K562 (cell line): ENCODE measurements around the gene VAMP8. TPM values are rescaled to one million over a fixed set of nuclear protein-coding genes. Genes with fewer than 3 reads are reported as not detected.

Experiments
- CXXC5 ChIP-seq: fragments of 250-450 bp; sonication (Bioruptor Pico); IDR thresholded peaks from 2 replicates; pipeline ENCODE4 v1.8.0; 2022; ENCODE audit warnings: inconsistent platforms, mild to moderate bottlenecking, moderate library complexity
- OTX1 ChIP-seq: fragments of 450-650 bp; formaldehyde crosslinking; IDR thresholded peaks from 2 replicates; pipeline ENCODE4 v1.4.0; 2022; ENCODE audit warnings: mild to moderate bottlenecking
- SETDB1 ChIP-seq: IDR thresholded peaks from one replicate; pipeline ENCODE4 v1.6.1; 2012; ENCODE audit warnings: low read length, control low read depth, inconsistent platforms
- SUPT5H ChIP-seq: fragments of 450-650 bp; IDR thresholded peaks from 2 replicates; pipeline ENCODE4 v1.6.1; 2016
- ZNF561 ChIP-seq: fragments of 450-650 bp; formaldehyde crosslinking; conservative IDR thresholded peaks from 2 replicates; pipeline ENCODE4 v1.4.0; 2020; ENCODE audit warnings: mild to moderate bottlenecking, moderate library complexity
- ZZZ3 ChIP-seq: fragments of 450-650 bp; IDR thresholded peaks from 2 replicates; pipeline ENCODE4 v1.6.1; 2016; ENCODE audit warnings: antibody characterized with exemption, mild to moderate bottlenecking, moderate library complexity
- polyA plus RNA-seq, 8 experiments: library from polyadenylated mRNA; depleted of rRNA in 4 of 8; stranded (reverse) in 5 of 8; unstranded in 3 of 8; fragments of >200 nt; fragmentation: Nextera tagmentation in 2 of 8; fragmentation: Illumina TruSeq in 1 of 8; extraction: Ambion mirVana in 2 of 8; extraction: Trizol in 1 of 8; gene quantifications; 2 replicates each; pipeline versions ENCODE4 v1.2.1 to v1.2.3, GENCODE V29; 2011 to 2014; ENCODE audit warnings: inconsistent platforms in 1 of 8, missing spikeins in 1 of 8
- total RNA-seq, 7 experiments: library from RNA; depleted of rRNA in 6 of 7; stranded (reverse); fragments of >200 nt in 6 of 7; fragmentation: Illumina TruSeq in 2 of 7; extraction: Trizol in 2 of 7; gene quantifications; 2 replicates each; pipeline versions ENCODE4 v1.2.1 to v1.2.3, GENCODE V29; 2011 to 2021; ENCODE audit warnings: low replicate concordance in 1 of 7
- TF ChIP-seq, protein P1 (sequence below): fragments of 450-650 bp; IDR thresholded peaks from 2 replicates; pipeline ENCODE4 v1.6.1; 2017; ENCODE audit warnings: antibody characterized with exemption, mild to moderate bottlenecking
- TF ChIP-seq, protein P2 (sequence below): fragments of 250-450 bp; sonication (Bioruptor Pico); IDR thresholded peaks from 2 replicates; pipeline ENCODE4 v1.4.0; 2020; ENCODE audit warnings: mild to moderate bottlenecking, moderate library complexity
- TF ChIP-seq, protein P3 (sequence below): sonication (generic); formaldehyde crosslinking; IDR thresholded peaks from 2 replicates; pipeline ENCODE4 v1.8.1; 2022; ENCODE audit warnings: missing genetic modification reagents
- TF ChIP-seq, protein P4 (sequence below): fragments of 250-450 bp; sonication (Bioruptor Pico); IDR thresholded peaks from 2 replicates; pipeline ENCODE4 v1.4.0; 2020
- TF ChIP-seq, protein P5 (sequence below): fragments of 450-650 bp; IDR thresholded peaks from 2 replicates; pipeline ENCODE4 v1.6.1; 2016; ENCODE audit warnings: borderline replicate concordance
- TF ChIP-seq, protein P6 (sequence below): sonication (generic); formaldehyde crosslinking; IDR thresholded peaks from 2 replicates; pipeline ENCODE4 v1.8.1; 2023; ENCODE audit warnings: mild to moderate bottlenecking, missing genetic modification reagents
- TF ChIP-seq, protein P7 (sequence below): fragments of 250-450 bp; sonication (Bioruptor Pico); IDR thresholded peaks from 2 replicates; pipeline ENCODE4 v1.8.0; 2021; ENCODE audit warnings: borderline replicate concordance, mild to moderate bottlenecking, moderate library complexity; ENCODE audit not compliant: poor library complexity, severe bottlenecking

The VAMP8 gene
- total and polyA plus RNA-seq, 9 of the 15 experiments (the other 6 are each of a cell fraction or from before 2014, with no cell fraction given): 107 to 571 (median 248) TPM

DNA sequence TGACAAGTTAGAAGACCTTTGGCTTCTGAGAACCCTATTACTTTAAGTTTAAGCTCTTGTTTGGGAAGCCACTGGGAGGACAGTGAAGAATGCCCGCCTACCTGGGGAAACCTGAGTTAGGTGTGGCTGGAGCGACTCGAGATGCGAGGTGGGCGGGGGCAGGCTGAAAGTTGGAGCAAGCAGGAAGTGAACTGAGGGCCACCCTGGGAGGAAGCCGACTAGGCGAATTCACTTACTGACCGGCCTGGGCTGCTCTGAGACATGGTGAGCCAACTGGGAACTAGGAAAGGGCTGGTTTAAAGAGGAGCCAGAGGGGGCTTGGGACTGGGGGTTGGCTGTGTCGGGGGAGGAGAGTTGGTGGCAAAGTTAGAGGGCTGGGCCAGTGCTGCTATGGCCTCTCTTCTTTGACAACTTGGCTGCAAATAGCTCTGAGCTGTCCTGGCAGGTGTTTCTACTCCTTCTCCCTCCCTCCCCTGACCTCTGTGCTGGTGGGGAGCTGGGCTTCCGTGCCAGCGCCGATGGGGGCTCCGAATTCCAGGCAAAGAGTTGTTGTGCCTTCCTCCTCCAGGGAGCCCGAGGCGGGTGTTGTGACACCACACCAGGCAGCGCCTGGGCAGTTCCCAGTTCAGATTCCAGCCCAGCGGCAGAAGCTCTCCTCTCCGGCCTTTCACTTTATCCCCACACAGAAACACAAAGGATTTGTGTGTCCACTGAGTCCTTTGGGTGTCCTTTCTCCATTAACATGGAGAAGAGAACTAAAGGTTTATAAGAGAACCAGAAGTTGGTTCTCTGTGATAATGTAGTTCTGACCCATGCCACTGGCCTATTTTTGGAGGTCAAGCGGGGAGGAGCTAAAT, at the start of gene VAMP8 (continued):
- TF ChIP-seq SETDB1 (no peak), ZZZ3 (no peak), OTX1 (CRISPR knock-in tag) (no peak), CXXC5 (CRISPR knock-in tag) (no peak), SUPT5H (peak; percentile 75), ZNF561 (no peak)
- TF ChIP-seq, protein P1, sequence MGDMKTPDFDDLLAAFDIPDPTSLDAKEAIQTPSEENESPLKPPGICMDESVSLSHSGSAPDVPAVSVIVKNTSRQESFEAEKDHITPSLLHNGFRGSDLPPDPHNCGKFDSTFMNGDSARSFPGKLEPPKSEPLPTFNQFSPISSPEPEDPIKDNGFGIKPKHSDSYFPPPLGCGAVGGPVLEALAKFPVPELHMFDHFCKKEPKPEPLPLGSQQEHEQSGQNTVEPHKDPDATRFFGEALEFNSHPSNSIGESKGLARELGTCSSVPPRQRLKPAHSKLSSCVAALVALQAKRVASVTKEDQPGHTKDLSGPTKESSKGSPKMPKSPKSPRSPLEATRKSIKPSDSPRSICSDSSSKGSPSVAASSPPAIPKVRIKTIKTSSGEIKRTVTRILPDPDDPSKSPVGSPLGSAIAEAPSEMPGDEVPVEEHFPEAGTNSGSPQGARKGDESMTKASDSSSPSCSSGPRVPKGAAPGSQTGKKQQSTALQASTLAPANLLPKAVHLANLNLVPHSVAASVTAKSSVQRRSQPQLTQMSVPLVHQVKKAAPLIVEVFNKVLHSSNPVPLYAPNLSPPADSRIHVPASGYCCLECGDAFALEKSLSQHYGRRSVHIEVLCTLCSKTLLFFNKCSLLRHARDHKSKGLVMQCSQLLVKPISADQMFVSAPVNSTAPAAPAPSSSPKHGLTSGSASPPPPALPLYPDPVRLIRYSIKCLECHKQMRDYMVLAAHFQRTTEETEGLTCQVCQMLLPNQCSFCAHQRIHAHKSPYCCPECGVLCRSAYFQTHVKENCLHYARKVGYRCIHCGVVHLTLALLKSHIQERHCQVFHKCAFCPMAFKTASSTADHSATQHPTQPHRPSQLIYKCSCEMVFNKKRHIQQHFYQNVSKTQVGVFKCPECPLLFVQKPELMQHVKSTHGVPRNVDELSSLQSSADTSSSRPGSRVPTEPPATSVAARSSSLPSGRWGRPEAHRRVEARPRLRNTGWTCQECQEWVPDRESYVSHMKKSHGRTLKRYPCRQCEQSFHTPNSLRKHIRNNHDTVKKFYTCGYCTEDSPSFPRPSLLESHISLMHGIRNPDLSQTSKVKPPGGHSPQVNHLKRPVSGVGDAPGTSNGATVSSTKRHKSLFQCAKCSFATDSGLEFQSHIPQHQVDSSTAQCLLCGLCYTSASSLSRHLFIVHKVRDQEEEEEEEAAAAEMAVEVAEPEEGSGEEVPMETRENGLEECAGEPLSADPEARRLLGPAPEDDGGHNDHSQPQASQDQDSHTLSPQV: no peak
- TF ChIP-seq, protein P2, sequence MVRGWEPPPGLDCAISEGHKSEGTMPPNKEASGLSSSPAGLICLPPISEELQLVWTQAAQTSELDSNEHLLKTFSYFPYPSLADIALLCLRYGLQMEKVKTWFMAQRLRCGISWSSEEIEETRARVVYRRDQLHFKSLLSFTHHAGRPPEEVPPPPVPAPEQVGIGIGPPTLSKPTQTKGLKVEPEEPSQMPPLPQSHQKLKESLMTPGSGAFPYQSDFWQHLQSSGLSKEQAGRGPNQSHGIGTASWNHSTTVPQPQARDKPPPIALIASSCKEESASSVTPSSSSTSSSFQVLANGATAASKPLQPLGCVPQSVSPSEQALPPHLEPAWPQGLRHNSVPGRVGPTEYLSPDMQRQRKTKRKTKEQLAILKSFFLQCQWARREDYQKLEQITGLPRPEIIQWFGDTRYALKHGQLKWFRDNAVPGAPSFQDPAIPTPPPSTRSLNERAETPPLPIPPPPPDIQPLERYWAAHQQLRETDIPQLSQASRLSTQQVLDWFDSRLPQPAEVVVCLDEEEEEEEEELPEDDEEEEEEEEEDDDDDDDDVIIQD (CRISPR knock-in tag): no peak
- TF ChIP-seq, protein P3, sequence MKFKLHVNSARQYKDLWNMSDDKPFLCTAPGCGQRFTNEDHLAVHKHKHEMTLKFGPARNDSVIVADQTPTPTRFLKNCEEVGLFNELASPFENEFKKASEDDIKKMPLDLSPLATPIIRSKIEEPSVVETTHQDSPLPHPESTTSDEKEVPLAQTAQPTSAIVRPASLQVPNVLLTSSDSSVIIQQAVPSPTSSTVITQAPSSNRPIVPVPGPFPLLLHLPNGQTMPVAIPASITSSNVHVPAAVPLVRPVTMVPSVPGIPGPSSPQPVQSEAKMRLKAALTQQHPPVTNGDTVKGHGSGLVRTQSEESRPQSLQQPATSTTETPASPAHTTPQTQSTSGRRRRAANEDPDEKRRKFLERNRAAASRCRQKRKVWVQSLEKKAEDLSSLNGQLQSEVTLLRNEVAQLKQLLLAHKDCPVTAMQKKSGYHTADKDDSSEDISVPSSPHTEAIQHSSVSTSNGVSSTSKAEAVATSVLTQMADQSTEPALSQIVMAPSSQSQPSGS (CRISPR knock-in tag): no peak
- TF ChIP-seq, protein P4, sequence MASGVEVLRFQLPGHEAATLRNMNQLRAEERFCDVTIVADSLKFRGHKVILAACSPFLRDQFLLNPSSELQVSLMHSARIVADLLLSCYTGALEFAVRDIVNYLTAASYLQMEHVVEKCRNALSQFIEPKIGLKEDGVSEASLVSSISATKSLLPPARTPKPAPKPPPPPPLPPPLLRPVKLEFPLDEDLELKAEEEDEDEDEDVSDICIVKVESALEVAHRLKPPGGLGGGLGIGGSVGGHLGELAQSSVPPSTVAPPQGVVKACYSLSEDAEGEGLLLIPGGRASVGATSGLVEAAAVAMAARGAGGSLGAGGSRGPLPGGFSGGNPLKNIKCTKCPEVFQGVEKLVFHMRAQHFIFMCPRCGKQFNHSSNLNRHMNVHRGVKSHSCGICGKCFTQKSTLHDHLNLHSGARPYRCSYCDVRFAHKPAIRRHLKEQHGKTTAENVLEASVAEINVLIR (CRISPR knock-in tag): no peak
- TF ChIP-seq, protein P5, sequence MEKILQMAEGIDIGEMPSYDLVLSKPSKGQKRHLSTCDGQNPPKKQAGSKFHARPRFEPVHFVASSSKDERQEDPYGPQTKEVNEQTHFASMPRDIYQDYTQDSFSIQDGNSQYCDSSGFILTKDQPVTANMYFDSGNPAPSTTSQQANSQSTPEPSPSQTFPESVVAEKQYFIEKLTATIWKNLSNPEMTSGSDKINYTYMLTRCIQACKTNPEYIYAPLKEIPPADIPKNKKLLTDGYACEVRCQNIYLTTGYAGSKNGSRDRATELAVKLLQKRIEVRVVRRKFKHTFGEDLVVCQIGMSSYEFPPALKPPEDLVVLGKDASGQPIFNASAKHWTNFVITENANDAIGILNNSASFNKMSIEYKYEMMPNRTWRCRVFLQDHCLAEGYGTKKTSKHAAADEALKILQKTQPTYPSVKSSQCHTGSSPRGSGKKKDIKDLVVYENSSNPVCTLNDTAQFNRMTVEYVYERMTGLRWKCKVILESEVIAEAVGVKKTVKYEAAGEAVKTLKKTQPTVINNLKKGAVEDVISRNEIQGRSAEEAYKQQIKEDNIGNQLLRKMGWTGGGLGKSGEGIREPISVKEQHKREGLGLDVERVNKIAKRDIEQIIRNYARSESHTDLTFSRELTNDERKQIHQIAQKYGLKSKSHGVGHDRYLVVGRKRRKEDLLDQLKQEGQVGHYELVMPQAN: no peak
- TF ChIP-seq, protein P6, sequence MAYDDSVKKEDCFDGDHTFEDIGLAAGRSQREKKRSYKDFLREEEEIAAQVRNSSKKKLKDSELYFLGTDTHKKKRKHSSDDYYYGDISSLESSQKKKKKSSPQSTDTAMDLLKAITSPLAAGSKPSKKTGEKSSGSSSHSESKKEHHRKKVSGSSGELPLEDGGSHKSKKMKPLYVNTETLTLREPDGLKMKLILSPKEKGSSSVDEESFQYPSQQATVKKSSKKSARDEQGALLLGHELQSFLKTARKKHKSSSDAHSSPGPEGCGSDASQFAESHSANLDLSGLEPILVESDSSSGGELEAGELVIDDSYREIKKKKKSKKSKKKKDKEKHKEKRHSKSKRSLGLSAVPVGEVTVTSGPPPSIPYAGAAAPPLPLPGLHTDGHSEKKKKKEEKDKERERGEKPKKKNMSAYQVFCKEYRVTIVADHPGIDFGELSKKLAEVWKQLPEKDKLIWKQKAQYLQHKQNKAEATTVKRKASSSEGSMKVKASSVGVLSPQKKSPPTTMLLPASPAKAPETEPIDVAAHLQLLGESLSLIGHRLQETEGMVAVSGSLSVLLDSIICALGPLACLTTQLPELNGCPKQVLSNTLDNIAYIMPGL (CRISPR knock-in tag): no peak
- TF ChIP-seq, protein P7, sequence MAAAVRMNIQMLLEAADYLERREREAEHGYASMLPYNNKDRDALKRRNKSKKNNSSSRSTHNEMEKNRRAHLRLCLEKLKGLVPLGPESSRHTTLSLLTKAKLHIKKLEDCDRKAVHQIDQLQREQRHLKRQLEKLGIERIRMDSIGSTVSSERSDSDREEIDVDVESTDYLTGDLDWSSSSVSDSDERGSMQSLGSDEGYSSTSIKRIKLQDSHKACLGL (CRISPR knock-in tag): no peak
